Liver (tissue), 9 donors: ENCODE measurements around the gene TAGLN. TPM values are rescaled to one million over a fixed set of nuclear protein-coding genes. Genes with fewer than 3 reads are reported as not detected.
A peak's percentile ranks its signal among the peaks of the same experiment; 100 is the strongest.

Experiments
- DNase-seq: peaks from one replicate; pipeline ENCODE4 v3.0.0-alpha.2; 2017; ENCODE audit warnings: low spot score
- H3K27ac ChIP-seq, 2 donors: one replicate each; pipeline ENCODE4 v1.7.0; 2013; ENCODE audit warnings: inconsistent platforms in 2 of 2, low read length in 2 of 2, control low read depth in 1 of 2, low read depth in 1 of 2, mild to moderate bottlenecking in 1 of 2
- H3K27me3 ChIP-seq, 4 donors: one replicate each; pipeline versions ENCODE4 v1.6.1 to v1.7.0; 2013; ENCODE audit warnings: low read length in 3 of 4, inconsistent platforms in 1 of 4, mild to moderate bottlenecking in 1 of 4, moderate library complexity in 1 of 4; ENCODE audit not compliant: control insufficient read depth in 4 of 4, insufficient read depth in 4 of 4
- H3K36me3 ChIP-seq, 4 donors: one replicate each; pipeline versions ENCODE4 v1.6.1 to v1.7.0; 2013; ENCODE audit warnings: low read length in 3 of 4, mild to moderate bottlenecking in 3 of 4, low read depth in 1 of 4, moderate library complexity in 1 of 4; ENCODE audit not compliant: control insufficient read depth in 4 of 4, insufficient read depth in 3 of 4
- H3K4me1 ChIP-seq, 4 donors: one replicate each; pipeline versions ENCODE4 v1.6.1 to v1.7.0; 2013; ENCODE audit warnings: low read length in 3 of 4, mild to moderate bottlenecking in 3 of 4, moderate library complexity in 1 of 4; ENCODE audit not compliant: control insufficient read depth in 4 of 4, insufficient read depth in 4 of 4
- H3K4me3 ChIP-seq, 3 donors: one replicate each; pipeline versions ENCODE4 v1.6.1 to v1.7.0; 2013; ENCODE audit warnings: low read length in 3 of 3, control low read depth in 1 of 3, low read depth in 1 of 3, mild to moderate bottlenecking in 1 of 3
- H3K9ac ChIP-seq, 2 donors: one replicate each; pipeline ENCODE4 v1.7.0; 2013; ENCODE audit warnings: low read length in 2 of 2, mild to moderate bottlenecking in 2 of 2, moderate library complexity in 2 of 2, control low read depth in 1 of 2, low read depth in 1 of 2
- H3K9me3 ChIP-seq, 4 donors: one replicate each; pipeline versions ENCODE4 v1.6.1 to v1.7.0; 2013; ENCODE audit warnings: low read length in 3 of 4; ENCODE audit not compliant: control insufficient read depth in 4 of 4
- ATF3 ChIP-seq: IDR thresholded peaks from 2 replicates; pipeline ENCODE4 v1.6.1; 2016; ENCODE audit warnings: antibody characterized with exemption
- CTCF ChIP-seq: fragments of 150-350 bp; IDR thresholded peaks from 2 replicates; pipeline ENCODE4 v1.5.1; 2017; ENCODE audit warnings: improper control_type of control experiment, low read depth, low read length; ENCODE audit not compliant: missing input control
- EGR1 ChIP-seq, 2 donors: IDR thresholded peaks; 2 replicates each; pipeline ENCODE4 v1.6.1; 2016 to 2018; ENCODE audit warnings: antibody characterized with exemption in 2 of 2, low read depth in 2 of 2
- FOXA1 ChIP-seq: IDR thresholded peaks from 2 replicates; pipeline ENCODE4 v1.6.1; 2016; ENCODE audit warnings: antibody characterized with exemption
- FOXA2 ChIP-seq: IDR thresholded peaks from 2 replicates; pipeline ENCODE4 v1.6.1; 2016; ENCODE audit warnings: antibody characterized with exemption
- GABPA ChIP-seq, 2 donors: IDR thresholded peaks in 1 of 2; conservative IDR thresholded peaks in 1 of 2; 2 replicates each; pipeline ENCODE4 v1.6.1; 2016; ENCODE audit warnings: antibody characterized with exemption in 2 of 2, mild to moderate bottlenecking in 1 of 2, moderate library complexity in 1 of 2
- HNF4A ChIP-seq, 2 donors: conservative IDR thresholded peaks; 2 replicates each; pipeline ENCODE4 v1.6.1; 2016; ENCODE audit warnings: antibody characterized with exemption in 2 of 2, mild to moderate bottlenecking in 2 of 2
- HNF4G ChIP-seq: IDR thresholded peaks from 2 replicates; pipeline ENCODE4 v1.6.1; 2016; ENCODE audit warnings: antibody characterized with exemption
- JUND ChIP-seq, 2 donors: IDR thresholded peaks; 2 replicates each; pipeline ENCODE4 v1.6.1; 2016; ENCODE audit warnings: antibody characterized with exemption in 2 of 2
- NR2F2 ChIP-seq: IDR thresholded peaks from 2 replicates; pipeline ENCODE4 v1.6.1; 2016; ENCODE audit warnings: antibody characterized with exemption
- RAD21 ChIP-seq, 2 donors: IDR thresholded peaks; 2 replicates each; pipeline ENCODE4 v1.6.1; 2016; ENCODE audit warnings: antibody characterized with exemption in 2 of 2, mild to moderate bottlenecking in 2 of 2
- REST ChIP-seq: IDR thresholded peaks from 2 replicates; pipeline ENCODE4 v1.6.1; 2016; ENCODE audit warnings: antibody characterized with exemption, mild to moderate bottlenecking
- RXRA ChIP-seq, 2 donors: IDR thresholded peaks; 2 replicates each; pipeline ENCODE4 v1.6.1; 2017 to 2018; ENCODE audit warnings: antibody characterized with exemption in 2 of 2, mild to moderate bottlenecking in 1 of 2
- SP1 ChIP-seq: IDR thresholded peaks from 2 replicates; pipeline ENCODE4 v1.6.1; 2018; ENCODE audit warnings: antibody characterized with exemption, mild to moderate bottlenecking
- TAF1 ChIP-seq: conservative IDR thresholded peaks from 2 replicates; pipeline ENCODE4 v1.6.1; 2016; ENCODE audit warnings: antibody characterized with exemption, mild to moderate bottlenecking
- YY1 ChIP-seq: IDR thresholded peaks from 2 replicates; pipeline ENCODE4 v1.6.1; 2016; ENCODE audit warnings: antibody characterized with exemption, mild to moderate bottlenecking
- ZBTB33 ChIP-seq: IDR thresholded peaks from 2 replicates; pipeline ENCODE4 v1.6.1; 2016; ENCODE audit warnings: antibody characterized with exemption
- WGBS: extraction: QIAGEN DNeasy Blood & Tissue Kit; methylation state at CpG from one replicate; pipeline ENCODE4 v1.1.7; 2013; 5-methylcytosine and 5-hydroxymethylcytosine counted together
- polyA plus RNA-seq, 2 donors: library from polyadenylated mRNA; stranded (reverse) in 1 of 2; unstranded in 1 of 2; fragments of 200-250 nt in 1 of 2; fragments of >200 nt in 1 of 2; fragmentation: Nextera tagmentation in 1 of 2; extraction: Ambion mirVana in 1 of 2; gene quantifications; one replicate each; pipeline versions ENCODE4 v1.2.1 to v1.2.3, GENCODE V29; 2013 to 2015
- total RNA-seq, 2 donors: library from RNA; depleted of rRNA; stranded (reverse); fragments of >200 nt; gene quantifications; one replicate each; pipeline ENCODE4 v1.2.3, GENCODE V29; 2014
- TF ChIP-seq, protein P1 (sequence below): IDR thresholded peaks from 2 replicates; pipeline ENCODE4 v1.6.1; 2016; ENCODE audit warnings: antibody characterized with exemption
- donor health status: healthy.
- donor health status: healthy.
- donor health status: healthy.
- donor health status: healthy.
- donor health status: healthy.

The TAGLN gene
- total and polyA plus RNA-seq, 4 donors, result 7.4 to 309 (median 96.2) TPM

DNA sequence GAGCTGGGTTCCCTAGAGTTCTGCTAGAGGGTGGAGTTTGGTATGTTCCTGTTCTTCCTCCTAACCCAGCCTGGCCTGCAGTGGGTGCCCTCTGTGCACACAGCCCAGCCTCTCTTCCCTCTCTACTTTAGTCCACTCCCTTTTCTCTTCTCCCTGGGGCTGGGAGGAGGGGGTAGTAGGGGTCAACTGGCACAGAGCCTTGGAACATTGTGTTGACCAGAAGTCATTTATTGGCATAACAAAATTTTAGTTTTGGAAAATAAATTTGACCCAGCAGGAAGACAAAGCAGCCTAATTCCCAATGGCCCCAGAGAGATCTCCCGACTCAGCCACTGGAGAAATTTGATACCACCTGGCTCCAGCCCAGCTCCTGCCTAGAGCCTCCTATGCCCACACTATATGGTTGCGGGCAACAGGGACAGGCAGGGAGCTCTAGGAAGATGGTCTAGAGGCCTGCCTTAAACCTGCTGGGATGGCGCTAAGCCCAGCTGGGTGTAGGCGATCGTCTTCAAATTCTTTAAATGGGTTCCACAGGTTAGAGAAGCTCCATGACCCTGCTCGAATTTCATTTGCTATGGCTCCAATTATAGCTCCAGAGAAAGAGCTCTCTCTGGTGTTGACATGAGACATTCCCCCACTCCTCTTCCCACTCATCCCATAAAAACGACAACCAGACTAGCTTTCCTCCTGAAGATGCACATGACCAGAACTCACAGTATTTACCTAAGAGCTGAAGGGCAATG lies 22.8 kb downstream of the TAGLN start:
- Histone ChIP-seq H3K9ac (no peak overlapping the region), H3K4me3 (no peak overlapping the region)
- no peak for DNase-seq

More for the DNA sequence above, 22.8 kb downstream of the TAGLN start:
- H3K9me3 ChIP-seq, result no peaks in the 10 kb centered on the region
- H3K27ac ChIP-seq, result peak overlapping the region in 1 of 2 donors; percentile 28
- no peaks in the 10 kb centered on the region for H3K27me3 ChIP-seq
- peaks cover 0 to 9% (median 0%) of the 10 kb centered on the region in 4 donors for H3K4me1 ChIP-seq
- H3K36me3 ChIP-seq, result peaks cover 5 to 67% (median 48%) of the 10 kb centered on the region in 4 donors
- WGBS, result 84% methylated on average over 7 of the region's 7 CpGs
- TF ChIP-seq RAD21 (IDR thresholded peaks at IDR 0.05) (no peak), FOXA1 (no peak), NR2F2 (peak; percentile 79), HNF4G (no peak), TAF1 (no peak), REST (no peak), GABPA (IDR thresholded peaks at IDR 0.05 in 1 of 2, conservative IDR thresholded peaks at IDR 0.05 in 1 of 2) (no peak), RXRA (IDR thresholded peaks at IDR 0.05) (peak; percentile 7 to 36), ATF3 (no peak), EGR1 (IDR thresholded peaks at IDR 0.05; ENCODE audit: low read depth in 2 of 2) (no peak), YY1 (no peak), FOXA2 (no peak), CTCF (no peak), ZBTB33 (no peak), HNF4A (conservative IDR thresholded peaks at IDR 0.05) (no peak), JUND (IDR thresholded peaks at IDR 0.05) (no peak), SP1 (peak; percentile 56)
- TF ChIP-seq, protein P1, sequence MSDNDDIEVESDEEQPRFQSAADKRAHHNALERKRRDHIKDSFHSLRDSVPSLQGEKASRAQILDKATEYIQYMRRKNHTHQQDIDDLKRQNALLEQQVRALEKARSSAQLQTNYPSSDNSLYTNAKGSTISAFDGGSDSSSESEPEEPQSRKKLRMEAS, result no peak
